Motor neuron (in vitro differentiated cells): Measurements from ENCODE around the gene STRADA. TPM values are rescaled to one million over a fixed set of nuclear protein-coding genes. Genes with fewer than 3 reads are reported as not detected.

ENCODE experiments used
- ATAC-seq, 8 experiments: fragments of 200-7000 bp; cut with Tn5 transposase; replicated peaks in 6 of 8; 2 replicates each; pipeline ENCODE4 v1.8.0; 2021; ENCODE audit warnings: mild to moderate bottlenecking in 8 of 8, moderate library complexity in 8 of 8
- H3K27ac ChIP-seq, 2 donors: fragments of 250-450 bp; sonication (Bioruptor Pico); 2 replicates each; pipeline ENCODE4 v1.9.0; 2021; ENCODE audit warnings: antibody characterized with exemption in 2 of 2, mild to moderate bottlenecking in 2 of 2, moderate library complexity in 1 of 2
- H3K4me1 ChIP-seq, 2 donors: fragments of 250-450 bp; sonication (Bioruptor Pico); replicated peaks in 1 of 2; 2 replicates each; pipeline ENCODE4 v1.6.1; 2021; ENCODE audit warnings: antibody characterized with exemption in 2 of 2, mild to moderate bottlenecking in 2 of 2, moderate library complexity in 1 of 2
- H3K4me3 ChIP-seq, 5 donors: fragments of 250-450 bp; sonication (Bioruptor Pico); 2 replicates each; pipeline ENCODE4 v1.9.0; 2021; ENCODE audit warnings: antibody characterized with exemption in 5 of 5, mild to moderate bottlenecking in 5 of 5, moderate library complexity in 4 of 5
- WGBS, 10 experiments: fragments of 450-650 bp; shearing (Covaris generic); methylation state at CpG; one replicate each; pipeline ENCODE4 v1.0.0; 2022; 5-methylcytosine and 5-hydroxymethylcytosine counted together
- in situ Hi-C, 9 experiments: fragments of 400-800 bp; cut with MboI; loops; one replicate each; pipeline ENCODE4 v1.15.0; 2021; ENCODE audit warnings: low sequenced_read_pairs in 9 of 9, low pct_unique_long_range_greater_than_20kb in 2 of 9; ENCODE audit not compliant: unreplicated experiment in 9 of 9
- total RNA-seq, 8 experiments: library from RNA; unstranded; fragments of 300-600 nt; gene quantifications; 2 replicates each; pipeline versions ENCODE4 v1.2.3 to v1.2.4, GENCODE V29; 2022

STRADA gene
- total RNA-seq, 8 experiments from 2014 or later, result 23.3 to 88.1 (median 33.4) TPM

DNA sequence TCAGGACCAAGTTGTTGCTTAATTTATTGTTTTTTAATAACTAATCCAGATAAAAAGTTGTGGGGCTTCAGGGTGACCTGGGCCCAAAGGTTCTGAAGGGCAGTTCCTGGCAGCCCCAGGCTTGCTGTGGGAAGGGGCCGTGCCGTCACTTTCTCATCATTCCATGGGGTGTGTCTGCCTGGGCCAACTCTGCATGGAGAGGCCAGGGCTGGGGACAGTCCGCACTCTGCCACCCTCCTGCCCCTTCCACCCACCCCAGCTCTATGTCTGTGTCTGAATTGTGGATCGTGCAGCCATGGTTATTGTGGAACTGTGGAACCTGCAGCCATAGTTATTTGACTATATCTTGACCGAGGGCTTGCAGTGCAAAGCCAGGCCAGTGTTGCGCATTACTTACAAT lies 45.7 kb downstream of the STRADA start:
- no peak overlapping the region for H3K27ac ChIP-seq
- WGBS, 10 experiments, result 83 to 100% (median 95%) methylated on average over 1 to 5 of the region's 6 CpGs; no CpG with 5 or more reads in 5 of the 10 experiments
- no peak overlapping the region for H3K4me3 ChIP-seq
- no peak for ATAC-seq
- in situ Hi-C loops, result no loop called here
- peaks cover 5 to 33% of the 10 kb centered on the region in 2 donors for H3K4me1 ChIP-seq

DNA sequence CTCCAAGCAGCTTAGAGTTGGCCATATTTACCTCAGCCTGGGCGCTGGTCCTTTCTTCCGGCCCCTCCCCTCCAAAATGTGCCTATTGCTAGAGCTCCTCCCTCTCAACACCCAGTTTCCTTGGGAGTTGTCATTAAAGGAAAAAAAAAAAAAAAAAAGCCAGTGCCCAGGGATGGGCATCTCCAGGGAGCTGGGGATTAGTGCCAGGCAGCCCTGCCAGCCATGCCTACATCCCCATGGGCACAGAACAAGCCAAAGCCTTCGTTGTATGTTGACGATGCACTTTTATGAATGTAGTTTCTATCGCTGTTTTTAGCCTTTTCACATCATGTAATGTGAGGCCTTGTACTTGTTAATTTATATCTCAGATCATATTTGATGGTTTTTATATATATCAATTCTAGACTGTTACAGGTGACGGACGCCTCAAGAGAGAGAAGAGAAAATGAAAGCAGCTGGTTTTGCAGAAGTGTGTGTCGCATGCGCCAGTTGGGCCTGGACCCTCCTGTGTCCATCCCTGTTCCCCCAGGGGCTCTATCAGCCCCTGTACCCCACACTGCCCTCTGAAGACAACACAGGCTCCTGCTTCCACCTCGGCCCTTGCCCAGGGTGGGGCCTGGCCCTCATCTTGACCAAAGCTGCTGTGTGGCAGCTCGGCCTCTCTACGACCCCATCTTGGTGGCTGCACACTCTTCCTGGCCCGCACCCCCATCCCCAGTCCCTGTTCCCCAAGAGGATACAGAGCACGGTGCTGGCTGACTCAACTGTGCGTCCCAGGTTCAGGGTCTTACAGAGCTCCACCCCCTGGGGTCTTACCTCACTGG lies 46.4 kb downstream of the STRADA start:
- in situ Hi-C loops, result no loop called here
- Histone ChIP-seq H3K27ac (no peak overlapping the region), H3K4me3 (no peak overlapping the region), H3K4me1 (peaks cover 2 to 25% of the 10 kb centered on the region in 2 donors)
- ATAC-seq, result no peak
- 33 to 100% (median 82%) methylated on average over 1 to 6 of the region's 15 CpGs; no CpG with 5 or more reads in 1 of the 10 experiments for WGBS, 10 experiments

GRCh38 chr17:63694229-63694949 lies 47.2 kb downstream of the STRADA start:
- peak in 2 of 8 experiments; percentile 8 to 31 for ATAC-seq
- peaks cover 2 to 25% of the 10 kb centered on the region in 2 donors for H3K4me1 ChIP-seq
- in situ Hi-C loops, result no loop called here
- 75 to 100% (median 93%) methylated on average over 2 to 7 of the region's 12 CpGs; no CpG with 5 or more reads in 7 of the 10 experiments for WGBS, 10 experiments
- peak overlapping the region in 1 of 2 donors; percentile 49 for H3K27ac ChIP-seq
- no peak overlapping the region for H3K4me3 ChIP-seq

- ATAC-seq, result no peak
- H3K4me1 ChIP-seq, result peaks cover 2 to 19% of the 10 kb centered on the region in 2 donors
- H3K4me3 ChIP-seq, result no peak overlapping the region
- in situ Hi-C loops, result no loop called here
- WGBS, 10 experiments, result 86 to 100% (median 100%) methylated on average over 1 to 6 of the region's 18 CpGs; no CpG with 5 or more reads in 4 of the 10 experiments
- H3K27ac ChIP-seq, result no peak overlapping the region
Observed at GRCh38 chr17:63693411-63694113, 48.0 kb downstream of the STRADA start.

DNA sequence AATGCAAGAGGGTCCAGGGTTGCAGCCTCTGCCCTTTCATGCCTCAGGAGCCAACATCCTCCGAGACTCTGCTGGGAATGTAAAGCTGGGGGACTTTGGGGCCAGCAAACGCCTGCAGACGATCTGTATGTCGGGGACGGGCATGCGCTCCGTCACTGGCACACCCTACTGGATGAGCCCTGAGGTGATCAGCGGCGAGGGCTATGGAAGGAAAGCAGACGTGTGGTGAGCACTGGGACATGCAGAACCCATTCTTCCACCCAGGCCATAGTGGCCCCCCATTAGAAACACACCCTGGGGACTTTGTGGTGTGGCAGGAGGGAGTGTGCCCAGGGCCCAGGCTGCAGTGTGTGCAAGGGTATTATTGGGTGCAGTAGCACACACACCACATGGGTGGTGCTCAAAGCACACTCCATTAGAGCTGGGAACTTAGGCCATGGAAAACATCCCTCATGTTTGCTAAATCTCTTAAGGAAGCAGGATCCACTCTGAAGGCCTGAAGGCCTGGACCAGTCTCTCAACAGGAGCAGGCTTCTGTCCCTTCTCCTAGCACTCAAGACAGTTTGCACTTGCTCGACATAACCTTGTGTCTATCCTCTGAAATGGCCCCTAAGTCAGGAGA lies 49.3 kb downstream of the STRADA start:
- in situ Hi-C loops, result no loop called here
- Histone ChIP-seq H3K27ac (no peak overlapping the region), H3K4me1 (peaks cover 2 to 9% of the 10 kb centered on the region in 2 donors), H3K4me3 (no peak overlapping the region)
- no peak for ATAC-seq
- WGBS, 10 experiments, result 98 to 100% (median 100%) methylated on average over 1 to 6 of the region's 11 CpGs; no CpG with 5 or more reads in 7 of the 10 experiments

DNA sequence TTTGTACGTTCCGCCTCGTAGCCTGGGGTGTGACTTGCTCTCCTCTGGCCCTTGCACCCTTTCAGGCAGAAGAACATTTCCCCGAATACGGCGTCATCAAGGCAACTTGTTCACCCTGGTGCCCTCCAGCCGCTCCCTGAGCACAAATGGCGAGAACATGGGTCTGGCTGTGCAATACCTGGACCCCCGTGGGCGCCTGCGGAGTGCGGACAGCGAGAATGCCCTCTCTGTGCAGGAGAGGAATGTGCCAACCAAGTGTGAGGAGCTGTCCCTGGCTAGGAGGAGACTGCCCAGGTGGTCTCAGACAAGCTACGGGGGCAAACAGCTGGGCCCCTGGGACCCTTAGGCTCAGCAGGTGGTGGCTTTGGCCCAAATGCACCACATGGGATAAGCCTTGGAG lies 52.1 kb downstream of the STRADA start:
- Histone ChIP-seq H3K4me1 (peaks cover under 1 to 4% of the 10 kb centered on the region in 2 donors), H3K27ac (no peak overlapping the region), H3K4me3 (no peak overlapping the region)
- 93 to 100% (median 95%) methylated on average over 4 to 13 of the region's 14 CpGs; no CpG with 5 or more reads in 5 of the 10 experiments for WGBS, 10 experiments
- in situ Hi-C loops, result no loop called here
- no peak for ATAC-seq

DNA sequence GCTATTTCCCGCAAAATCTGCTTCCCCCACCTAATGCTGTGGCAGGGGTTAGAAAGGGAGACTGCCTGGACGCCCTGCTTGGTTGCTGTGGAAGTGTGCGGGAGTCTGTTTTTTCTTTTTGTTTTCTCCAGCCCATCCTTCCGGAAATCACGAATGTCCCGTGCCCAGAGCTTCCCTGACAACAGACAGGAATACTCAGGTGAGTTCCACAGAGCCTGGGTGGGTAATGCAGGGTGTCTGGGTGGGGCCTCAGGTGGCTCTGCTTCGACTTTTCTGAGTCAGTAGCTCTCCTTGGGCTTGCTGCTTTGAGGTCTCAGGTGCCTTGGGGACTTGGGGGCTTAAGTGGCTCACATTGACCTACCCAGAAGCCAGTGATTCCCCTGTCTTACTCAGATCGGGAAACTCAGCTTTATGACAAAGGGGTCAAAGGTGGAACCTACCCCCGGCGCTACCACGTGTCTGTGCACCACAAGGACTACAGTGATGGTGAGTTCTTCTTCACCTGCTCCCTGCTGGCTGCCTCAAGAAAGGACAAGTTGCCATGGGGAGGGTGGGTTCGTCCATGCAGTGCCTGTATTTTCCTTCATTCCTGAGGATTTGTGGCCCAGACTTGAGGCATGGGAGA lies 53.1 kb downstream of the STRADA start:
- in situ Hi-C loops, result no loop called here
- H3K4me1 ChIP-seq, result no peaks in the 10 kb centered on the region
- no peak overlapping the region for H3K27ac ChIP-seq
- ATAC-seq, result no peak
- H3K4me3 ChIP-seq, result no peak overlapping the region
- WGBS, 10 experiments, result 80 to 100% (median 93%) methylated on average over 1 to 9 of the region's 12 CpGs; no CpG with 5 or more reads in 3 of the 10 experiments

DNA sequence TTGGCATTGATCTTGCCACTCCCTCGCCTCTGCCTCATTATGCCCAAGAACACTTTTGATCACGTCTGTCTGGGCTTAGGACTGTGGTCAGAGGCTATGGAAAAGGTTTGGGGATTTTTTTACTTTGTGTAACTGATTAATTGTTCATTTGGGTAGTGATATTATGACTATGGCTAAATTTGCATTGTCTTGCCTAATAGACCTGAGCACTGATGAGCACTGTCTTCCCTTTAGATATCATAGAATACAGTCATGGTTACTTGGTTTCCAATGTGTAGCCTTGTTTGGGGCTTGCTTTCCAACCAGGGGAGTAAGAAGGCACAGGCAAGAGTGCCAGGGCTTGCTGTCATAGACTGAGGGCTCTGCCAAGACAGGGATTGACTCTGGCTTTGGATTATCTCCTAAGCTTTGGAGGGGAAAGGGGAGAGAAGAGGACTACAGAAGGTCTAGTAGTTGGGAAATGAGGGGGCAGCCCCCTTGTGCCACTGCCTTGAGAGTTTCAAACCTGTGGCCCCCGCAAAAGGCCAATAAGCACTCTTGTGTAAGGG lies 55.4 kb downstream of the STRADA start:
- in situ Hi-C loops, result no loop called here
- ATAC-seq, result no peak
- H3K4me1 ChIP-seq, result no peaks in the 10 kb centered on the region
- H3K4me3 ChIP-seq, result no peak overlapping the region
- no peak overlapping the region for H3K27ac ChIP-seq
- 60 to 100% (median 100%) methylated on average over 1 to 3 of the region's 3 CpGs; no CpG with 5 or more reads in 2 of the 10 experiments for WGBS, 10 experiments

DNA sequence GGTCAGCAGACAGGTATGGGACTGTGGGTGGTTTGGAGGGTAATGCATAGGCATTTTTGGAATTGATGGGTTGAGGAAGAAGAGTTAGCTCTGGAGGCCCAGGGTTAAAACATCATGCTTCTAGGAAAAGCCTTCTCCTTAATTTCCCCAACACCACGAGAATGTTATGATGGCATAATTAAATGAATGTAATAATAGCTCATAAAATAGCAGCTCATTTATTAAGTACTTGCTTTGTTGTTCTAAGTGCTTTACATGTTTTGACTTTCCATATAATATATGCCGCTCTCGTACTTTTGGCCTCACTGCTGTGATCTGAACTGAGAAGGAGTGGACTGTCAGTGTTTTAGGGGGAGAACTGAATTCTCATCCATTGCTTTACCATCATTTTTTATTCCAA lies 56.0 kb downstream of the STRADA start:
- Histone ChIP-seq H3K4me3 (no peak overlapping the region), H3K4me1 (no peaks in the 10 kb centered on the region), H3K27ac (no peak overlapping the region)
- WGBS, 10 experiments, result 83 to 100% (median 93%) methylated on average over 1 to 3 of the region's 3 CpGs; no CpG with 5 or more reads in 2 of the 10 experiments
- in situ Hi-C loops, result no loop called here
- no peak for ATAC-seq

GRCh38 chr17:63685041-63685440 lies 56.6 kb downstream of the STRADA start:
- H3K4me1 ChIP-seq, result no peaks in the 10 kb centered on the region
- 42 to 100% (median 63%) methylated on average over 1 to 2 of the region's 2 CpGs; no CpG with 5 or more reads in 7 of the 10 experiments for WGBS, 10 experiments
- in situ Hi-C loops, result no loop called here
- H3K27ac ChIP-seq, result no peak overlapping the region
- no peak overlapping the region for H3K4me3 ChIP-seq
- ATAC-seq, result peak in 4 of 8 experiments; percentile 37 to 83 (median 58)

DNA sequence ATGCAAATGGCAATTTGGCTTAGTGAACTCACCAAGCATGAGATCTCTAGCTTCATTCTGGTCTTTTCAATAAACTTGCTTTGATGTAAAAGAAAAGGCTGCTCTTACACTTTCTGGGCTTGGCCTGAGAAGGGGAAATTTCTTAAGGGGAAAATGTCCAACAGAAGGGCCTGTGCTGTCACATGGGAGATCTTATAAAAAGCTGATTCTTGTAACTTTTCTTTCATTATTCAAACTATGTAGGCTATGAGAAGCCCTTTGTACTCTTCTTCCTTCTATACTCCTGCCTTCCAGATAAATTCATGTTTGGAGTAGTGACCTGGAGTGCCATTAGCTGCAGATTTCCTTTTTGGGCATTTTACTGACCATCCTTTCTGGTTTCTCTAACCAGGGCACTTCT lies 58.6 kb downstream of the STRADA start:
- no peak for ATAC-seq
- H3K27ac ChIP-seq, result no peak overlapping the region
- in situ Hi-C loops, result no loop called here
- H3K4me1 ChIP-seq, result no peaks in the 10 kb centered on the region
- no peak overlapping the region for H3K4me3 ChIP-seq

- Histone ChIP-seq H3K4me1 (no peaks in the 10 kb centered on the region), H3K27ac (no peak overlapping the region), H3K4me3 (no peak overlapping the region)
- in situ Hi-C loops, result no loop called here
- WGBS, 10 experiments, result 75 to 100% (median 100%) methylated on average over 1 of the region's 1 CpG; no CpG with 5 or more reads in 6 of the 10 experiments
- ATAC-seq, result no peak
Observed at GRCh38 chr17:63682441-63682840, 59.2 kb downstream of the STRADA start.
